Stimulated activated CD4-positive, alpha-beta T cell treated with anti-CD3 and anti-CD28 coated beads, Interleukin-4, amount 100 ng/mL, for 48 hours (primary cell): Measurements from ENCODE around the gene RNF126.
"Not testable (repeated sequence)": the region's sequence is repeated elsewhere in the genome, so short reads cannot be mapped to it uniquely, and the experiment has no call there.

Experiments
- DNase-seq, 2 donors: peaks; one replicate each; pipeline ENCODE4 v3.0.0-alpha.2; 2020; ENCODE audit warnings: low read depth in 2 of 2

Gene RNF126

DNA sequence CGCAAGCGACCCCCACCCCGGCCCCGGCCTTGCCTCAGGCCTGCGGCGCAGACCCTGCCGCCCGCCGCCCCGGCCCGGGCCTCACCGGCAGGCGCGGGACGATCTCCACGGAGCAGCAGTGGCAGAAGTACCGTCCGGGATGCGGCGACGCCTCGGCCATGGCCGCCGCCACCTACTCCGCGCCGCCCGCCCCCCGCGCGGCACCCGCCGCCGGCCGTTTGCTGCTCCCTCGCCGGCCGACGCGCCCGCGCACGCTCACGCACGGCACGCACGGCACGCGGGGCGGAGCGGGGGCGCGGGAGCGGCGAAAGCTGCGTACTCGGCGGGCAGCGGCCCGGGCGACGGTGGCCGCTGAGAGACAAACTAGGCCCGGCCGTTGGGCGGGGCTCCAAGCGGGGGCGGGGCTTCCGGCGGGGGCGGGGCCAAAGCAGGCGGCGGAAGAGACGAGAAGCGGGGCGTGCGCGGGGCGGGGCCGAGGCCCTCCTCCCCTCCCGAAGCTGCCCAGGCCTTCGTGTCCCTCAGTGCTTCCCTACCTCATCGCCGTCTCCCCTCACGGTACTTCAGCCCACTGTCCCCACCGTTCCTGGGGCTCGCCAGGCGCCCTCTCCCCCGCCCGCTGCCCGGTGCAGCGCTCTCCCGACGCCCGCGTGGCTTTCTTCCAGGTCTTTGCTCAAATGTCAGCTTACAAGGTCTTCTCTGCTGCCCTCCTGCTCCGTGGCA lies at the start of gene RNF126:
Gene RNF126 (minus strand): TSS at position 253 of the 720 bp plus-strand sequence. CDS start 93 bp downstream, at position 160.
- DNase-seq, result peak; percentile 92 to 98

DNA sequence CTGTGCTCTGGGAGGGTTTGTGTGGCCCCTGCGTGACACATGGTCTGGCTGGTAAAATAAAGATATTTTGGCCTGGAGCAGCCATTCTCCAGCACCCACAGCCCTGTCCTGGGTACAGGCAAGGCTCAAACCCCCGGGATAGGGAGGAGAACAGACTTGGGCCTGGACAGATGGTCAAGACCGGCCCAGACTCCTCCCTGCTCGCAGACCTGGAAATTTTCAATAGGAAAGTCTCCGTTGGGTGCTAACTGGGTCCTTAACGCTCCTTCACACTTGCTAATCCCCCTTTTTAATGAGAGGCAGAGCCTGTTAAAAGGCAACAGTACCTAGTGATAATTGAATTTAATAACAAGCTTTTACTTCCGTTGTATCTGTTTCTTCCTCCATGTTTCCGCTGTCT lies 48.2 kb upstream of the RNF126 start:
- no peak for DNase-seq

DNA sequence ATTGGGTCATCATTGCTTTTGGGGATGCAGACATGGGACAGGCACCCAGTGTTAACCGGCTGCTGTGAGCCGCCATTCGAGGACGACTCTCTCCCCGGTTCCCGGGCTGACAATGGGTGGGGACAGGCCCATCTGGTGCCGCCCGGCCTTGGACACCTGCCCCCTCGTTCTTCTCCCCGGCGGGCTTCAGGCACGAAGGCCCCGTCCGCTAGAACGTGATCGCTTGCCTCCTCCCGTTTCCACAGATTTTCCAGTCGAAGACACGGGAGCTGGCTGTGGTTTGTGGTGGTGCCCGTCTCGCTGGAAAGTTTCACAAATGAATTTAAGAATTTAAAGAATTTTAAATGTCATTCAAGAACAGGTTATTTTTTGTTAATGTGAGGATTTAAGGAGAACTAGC lies 47.8 kb upstream of the RNF126 start:
- DNase-seq, result no peak

DNA sequence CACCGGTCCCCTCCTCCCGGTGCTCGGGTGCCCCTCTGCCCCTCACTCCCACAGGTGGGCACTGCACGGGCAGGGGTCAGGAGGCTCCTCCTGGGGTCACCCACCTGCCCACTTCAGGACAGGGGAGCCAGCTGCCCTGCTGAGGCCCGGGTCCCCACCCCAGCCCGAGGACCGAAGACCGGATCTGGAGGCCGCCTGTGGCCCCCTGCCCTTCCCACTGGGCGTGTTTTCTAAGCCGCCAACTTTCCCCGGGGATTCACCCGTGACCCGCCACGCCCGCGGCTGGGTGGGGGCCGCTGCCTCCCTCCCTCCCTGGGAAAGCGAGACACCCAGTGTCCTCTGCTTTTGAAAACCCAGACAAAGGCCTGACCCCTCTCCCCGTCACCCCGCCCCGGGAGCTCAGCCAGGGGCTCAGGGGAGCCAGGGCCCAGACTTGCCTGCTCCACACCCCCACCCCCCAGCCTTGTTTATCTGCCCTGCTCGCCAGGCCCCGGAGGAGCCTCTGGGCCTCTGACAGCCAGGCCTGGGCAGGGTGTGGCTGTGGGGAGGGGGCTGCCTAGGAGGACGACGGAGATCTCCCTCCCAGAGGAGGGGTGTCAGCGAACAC lies 47.1 kb upstream of the RNF126 start:
- DNase-seq, result no peak

DNA sequence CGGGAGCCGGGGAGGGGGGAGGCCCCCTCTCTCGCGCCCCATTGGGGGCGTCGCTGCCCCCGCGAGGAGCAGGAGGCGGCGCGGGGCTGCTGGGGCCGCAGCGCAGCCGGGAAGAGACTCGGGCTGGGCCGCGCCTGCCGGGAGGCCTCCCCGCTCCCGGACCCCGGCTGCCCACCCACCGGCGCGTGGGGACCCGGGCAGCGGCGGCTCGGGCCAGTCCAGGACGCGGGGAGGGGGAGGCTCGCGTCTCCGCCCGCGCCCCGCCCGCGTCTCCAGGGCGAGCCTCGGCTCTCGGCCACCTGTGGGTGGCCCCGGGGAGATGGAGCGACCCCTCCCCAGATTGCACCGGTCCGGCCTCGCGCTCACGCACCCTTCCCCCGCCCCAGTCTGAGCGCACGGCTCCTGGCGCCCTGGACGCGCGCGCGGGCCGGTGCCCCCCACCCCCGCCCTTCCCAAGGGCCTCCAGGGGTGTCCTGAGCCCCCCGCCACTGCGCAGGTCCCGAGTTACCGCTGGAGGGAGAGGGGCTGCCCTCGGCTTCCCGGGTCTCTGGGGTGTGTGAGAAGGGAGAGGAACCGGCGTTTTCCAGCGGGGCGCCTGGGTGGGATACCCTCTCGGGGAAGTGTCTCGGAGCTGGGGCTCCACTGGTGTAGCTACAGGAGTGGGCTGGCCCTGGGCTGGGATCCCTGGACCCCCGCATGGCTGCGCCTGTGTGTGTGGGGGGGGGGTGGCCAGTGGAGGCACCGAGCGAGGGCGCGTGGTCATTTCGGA lies 46.4 kb upstream of the RNF126 start:
- no peak for DNase-seq

DNA sequence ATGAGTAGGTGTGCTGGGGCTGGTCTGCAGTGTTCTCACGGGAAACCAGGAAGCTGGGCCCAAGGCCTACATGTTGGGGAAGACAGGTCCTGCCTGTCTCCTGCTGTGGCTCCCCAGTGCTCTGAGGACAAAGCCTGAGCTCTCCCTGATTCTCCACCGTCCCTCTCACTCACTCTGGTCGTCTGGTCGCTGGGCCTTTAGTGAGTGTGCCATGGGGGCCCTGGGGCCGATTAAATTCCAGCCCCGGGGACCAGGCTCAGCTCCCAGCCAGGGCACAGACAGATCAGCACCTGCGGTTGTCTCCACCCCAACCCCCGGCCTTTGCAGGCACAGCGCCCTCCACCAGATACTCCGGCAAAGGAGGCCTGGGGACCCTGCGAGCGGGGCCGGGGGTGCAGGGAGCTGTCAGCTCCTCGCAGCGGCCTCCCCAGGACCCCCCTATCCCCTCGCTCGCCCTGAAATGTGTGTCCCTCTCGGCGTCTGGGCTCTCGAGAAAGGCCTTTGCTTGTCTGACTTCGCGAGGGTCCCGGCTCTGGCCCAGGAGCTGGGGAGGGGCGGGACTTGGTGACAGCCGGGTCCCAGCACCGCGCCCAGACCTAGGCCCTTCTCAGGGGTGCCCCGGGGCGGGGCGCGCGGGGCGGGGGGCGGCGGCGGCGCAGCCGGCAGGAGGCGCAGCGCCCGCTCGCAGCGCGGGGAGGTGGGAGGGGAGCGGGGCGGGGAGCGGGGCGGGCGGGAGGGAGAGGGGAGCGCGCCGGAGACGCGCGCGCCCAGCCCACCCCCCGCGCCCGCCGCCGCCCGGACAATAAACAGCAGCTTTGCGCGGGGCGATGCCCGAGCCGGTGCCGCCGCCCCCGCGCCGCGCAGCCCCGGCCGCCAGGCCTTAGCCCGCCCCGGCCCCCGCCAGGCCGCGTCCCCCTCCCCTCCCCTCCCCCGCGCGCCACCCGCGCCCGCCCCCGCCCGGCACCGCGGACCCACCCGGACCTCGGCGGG lies 45.4 kb upstream of the RNF126 start, which contains the start of gene PALM:
Gene PALM (plus strand): TSS at position 782 of the 990 bp plus-strand sequence. CDS start 212 bp downstream, outside the sequence.
- no peak for DNase-seq

DNA sequence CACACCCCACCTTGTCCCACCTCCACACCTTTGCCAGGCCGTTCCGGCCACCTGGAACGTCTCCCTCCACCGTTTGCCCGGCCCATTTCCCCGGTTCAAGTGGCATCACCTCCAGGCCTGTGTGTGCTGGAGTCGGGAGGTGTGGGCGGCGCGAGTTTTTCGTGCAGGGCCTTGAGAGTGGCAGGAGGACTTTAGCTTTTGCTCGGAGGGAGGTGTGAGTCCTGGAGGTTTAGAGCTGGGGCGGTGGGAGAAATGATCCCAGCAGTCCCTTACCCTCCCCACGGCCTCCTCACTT lies 41.4 kb upstream of the RNF126 start:
- no peak for DNase-seq

DNA sequence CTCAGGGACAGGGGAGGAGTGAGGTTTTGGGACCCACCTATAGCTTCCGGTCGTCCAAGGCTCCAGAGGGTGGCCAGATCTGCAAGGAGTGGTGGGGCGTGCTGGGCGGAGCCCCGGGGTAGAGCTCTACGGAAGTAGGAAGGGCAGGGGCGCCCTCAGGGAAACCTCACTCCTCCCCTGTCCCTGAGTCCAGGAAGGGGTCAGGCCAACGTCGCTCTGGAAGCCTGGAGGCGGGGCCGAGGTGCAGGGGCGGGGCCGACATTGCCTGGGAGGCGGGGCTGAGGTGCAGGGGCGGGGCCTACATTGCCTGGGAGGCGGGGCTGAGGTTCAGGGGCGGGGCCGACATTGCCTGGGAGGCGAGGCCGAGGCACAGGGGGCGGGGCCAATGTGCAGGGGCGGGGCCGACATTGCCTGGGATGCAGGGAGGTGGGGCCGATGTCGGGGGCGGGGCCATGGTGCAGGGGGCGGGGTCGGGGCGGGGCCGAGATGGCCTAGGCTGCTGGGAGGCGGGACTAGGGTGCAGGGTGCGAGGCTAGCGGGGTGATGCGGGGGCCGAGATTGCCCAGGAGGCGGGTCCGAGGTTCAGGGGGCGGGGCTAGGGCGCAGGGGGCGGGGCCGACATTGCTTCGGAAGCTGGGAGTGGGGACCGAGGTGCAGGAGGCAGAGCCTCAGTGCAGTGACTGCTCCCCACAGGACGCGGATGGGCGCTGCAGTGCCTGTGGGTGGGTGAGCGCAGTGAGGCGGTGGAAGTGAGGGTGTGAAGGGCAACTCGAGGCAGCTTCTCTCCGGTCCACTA lies 40.8 kb upstream of the RNF126 start:
- peak; percentile 60 to 90 for DNase-seq

DNA sequence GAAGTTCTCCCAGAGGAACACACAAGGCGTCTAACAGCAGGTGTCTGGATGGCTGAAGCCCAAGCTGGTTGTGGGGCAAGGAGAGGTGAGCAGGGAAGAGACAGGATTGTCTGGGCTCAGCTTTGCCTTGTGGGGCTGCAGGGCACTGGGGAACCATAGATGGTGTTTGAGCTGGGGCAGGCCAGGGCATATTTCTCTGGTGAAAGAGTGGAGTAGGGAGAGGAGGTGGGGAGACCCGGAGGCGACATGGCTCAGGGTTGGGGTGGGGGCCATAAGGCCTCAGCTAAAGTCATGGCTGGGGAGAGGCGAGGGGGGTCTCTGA lies 40.3 kb upstream of the RNF126 start:
- no peak for DNase-seq

DNA sequence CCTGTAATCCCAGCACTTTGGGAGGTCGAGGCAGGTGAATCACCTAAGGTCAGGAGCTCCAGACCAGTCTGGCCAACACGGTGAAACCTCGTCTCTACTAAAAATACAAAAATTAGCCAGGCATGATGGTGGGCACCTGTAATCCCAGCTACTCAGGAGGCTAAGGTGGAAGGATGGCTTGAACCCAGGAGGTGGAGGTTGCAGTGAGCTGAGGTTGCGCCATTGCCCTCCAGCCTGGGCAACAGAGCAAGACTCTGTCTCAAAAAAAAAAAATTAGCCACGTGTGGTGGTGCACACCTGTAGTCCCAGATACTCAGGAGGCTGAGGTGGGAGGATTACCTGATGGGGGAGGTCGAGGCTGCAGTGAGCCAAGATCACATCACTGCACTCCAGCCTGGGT lies 39.8 kb upstream of the RNF126 start:
- DNase-seq, result not testable (repeated sequence)

DNA sequence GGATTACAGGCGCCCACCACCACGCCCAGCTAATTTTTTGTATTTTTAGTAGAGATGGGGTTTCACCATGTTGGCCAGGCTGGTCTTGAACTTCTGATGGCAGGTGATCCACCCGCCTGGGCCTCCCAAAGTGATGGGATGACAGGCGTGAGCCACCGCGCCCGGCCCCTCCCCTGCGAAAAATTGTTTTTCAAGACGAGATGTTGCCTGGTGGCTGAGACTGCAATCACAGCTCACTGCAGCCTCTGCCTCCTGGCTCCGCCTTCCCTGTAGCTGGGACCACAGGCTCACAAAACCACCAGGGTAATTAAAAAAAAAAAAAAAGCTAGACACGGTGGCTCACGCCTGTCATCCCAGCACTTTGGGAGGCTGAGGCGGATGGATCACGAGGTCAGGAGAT lies 36.9 kb upstream of the RNF126 start:
- not testable (repeated sequence) for DNase-seq

DNA sequence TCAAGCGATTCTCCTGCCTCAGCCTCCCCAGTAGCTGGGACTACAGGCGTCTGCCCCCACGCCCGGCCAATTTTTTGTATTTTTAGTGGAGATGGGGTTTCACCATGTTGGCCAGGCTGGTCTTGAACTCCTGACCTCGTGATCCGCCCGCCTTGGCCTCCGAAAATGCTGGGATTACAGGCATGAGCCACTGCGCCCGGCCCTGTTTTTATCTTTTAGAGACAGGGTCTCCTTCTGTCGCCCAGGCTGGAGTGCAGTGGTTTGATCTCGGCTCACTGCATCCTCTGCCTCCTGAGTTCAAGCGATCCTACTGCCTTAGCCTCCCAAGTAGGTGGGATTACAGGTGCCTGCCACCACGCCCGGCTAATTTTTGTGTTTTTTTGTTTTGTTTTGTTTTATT lies 35.5 kb upstream of the RNF126 start:
- not testable (repeated sequence) for DNase-seq

DNA sequence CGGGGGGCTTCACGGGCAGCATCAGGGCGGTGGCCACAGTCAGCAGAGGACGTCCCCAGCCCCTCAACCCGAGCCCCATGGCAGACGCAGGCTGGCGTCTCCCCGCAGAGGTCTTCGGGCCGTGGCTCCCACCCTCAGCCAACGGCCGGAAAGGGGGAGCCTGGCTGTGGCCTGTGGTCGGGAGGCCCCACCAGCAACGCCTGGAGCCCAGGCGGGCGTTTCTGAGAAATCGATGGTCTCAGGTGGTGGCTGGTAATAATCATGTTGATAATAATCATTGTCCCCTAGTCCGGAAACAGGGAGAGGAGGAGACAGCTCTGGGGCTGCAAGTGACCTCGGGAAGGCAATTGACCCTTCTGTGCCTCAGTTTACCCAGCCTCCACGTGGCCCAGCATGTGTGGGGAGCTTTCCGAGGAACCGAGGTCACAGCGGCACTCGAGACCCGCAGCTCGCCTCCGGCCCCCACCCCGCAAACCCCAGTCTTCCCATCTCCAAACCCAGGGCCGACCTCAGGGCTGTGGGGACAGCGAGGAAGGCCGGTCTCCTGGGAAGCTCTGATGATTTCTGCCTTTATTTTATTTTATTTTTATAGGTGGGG lies 32.4 kb upstream of the RNF126 start, which contains the start of gene PRSS57:
Gene PRSS57 (minus strand): TSS at position 101 of the 598 bp plus-strand sequence. CDS start 22 bp downstream, at position 79.
- no peak for DNase-seq

DNA sequence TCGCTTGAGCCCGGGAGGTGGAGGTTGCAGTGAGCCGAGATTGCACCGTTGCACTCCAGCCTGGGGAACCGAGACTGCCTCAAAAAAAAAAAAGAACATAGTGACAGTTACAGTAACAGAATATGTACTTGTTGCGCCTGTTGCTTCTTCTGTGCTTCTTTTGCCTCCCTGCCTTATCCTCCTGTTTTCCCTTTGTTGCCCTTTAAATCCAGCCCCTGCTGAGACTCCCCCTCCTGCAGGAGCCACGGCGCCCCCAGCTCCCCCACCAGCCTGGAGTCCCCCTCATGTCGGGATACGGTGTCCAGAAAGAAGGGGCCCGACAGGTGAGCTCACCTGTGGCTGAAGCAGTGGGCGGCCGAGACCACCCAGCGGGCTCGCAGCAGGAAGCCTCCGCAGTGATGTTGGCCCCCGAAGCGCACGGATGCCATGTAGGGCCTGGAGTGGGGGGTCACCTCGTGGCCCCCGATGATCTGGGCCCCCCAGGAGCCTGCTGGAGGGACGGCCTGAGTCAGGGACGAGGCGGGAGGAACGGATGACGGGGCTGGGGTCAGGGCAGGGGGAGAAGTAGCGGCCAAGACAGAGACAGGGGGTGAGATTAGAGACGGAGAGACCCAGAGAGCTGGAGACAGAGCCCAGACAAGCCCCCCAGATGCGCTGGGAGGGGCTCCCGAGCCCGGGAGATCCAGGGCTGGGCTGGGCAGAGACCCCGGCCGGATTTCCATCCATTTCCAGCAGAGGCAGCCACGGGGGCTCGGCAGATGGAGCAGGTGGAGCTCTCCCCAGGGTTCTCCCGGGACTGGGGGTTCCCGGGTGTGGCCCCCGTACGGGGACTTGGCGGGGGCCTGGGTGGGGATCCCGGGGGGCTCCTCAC lies 31.7 kb upstream of the RNF126 start:
- DNase-seq, result no peak

DNA sequence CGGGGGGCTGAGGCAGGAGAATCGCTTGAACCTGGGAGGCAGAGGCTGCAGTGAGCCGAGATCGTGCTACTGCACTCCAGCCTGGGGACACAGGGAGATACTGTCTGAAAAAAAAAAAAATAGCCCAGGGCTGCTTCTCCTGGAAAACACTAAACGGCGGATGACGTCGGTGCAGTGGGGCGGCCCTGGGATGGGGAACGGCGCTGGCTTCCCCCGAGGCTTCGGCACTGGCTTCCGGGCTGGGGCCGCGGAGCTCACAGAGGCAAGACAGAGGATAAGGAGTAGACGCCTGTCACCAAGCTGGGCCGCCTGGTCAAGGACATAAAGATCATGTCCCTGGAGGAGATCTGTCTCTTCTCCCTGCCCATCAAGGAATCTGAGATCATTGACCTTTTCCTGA lies 27.2 kb upstream of the RNF126 start:
- no peak for DNase-seq

DNA sequence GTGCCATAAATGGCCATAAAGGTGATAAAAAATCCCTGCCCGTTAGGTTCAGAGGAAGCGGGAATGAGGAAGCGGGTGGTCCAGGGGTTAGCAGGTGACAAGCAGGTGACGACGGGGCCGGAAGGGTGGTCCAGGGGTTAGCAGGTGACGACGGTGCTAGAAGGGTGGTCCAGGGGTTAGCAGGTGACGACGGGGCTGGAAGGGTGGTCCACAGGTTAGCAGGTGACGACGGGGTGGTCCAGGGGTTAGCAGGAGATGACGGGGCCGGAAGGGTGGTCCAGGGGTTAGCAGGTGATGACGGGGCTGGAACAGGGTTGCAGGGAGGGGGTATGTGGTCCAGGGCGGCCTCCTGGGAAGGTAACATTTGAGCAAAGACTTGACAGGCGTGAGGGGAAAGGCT lies 26.0 kb upstream of the RNF126 start:
- DNase-seq, result no peak

DNA sequence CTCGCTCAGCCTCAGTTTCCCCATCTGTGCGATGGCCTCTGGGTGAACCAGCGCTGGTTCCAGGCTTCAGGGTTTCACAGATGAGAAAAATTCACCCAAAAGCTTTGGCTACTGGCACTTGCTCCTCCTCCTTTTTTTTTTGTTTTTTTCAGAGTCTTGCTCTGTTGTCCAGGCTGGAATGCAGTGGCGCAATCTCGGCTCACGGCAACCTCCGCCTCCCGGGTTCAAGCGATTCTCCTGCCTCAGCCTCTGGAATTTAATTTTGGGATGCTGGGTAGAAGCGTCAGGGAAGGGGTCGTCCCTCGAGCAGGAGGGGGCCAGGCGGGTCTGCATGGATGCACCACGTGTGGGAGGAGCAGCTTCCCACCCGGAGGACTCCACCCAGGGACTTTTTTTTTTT lies 25.2 kb upstream of the RNF126 start:
- no peak for DNase-seq

DNA sequence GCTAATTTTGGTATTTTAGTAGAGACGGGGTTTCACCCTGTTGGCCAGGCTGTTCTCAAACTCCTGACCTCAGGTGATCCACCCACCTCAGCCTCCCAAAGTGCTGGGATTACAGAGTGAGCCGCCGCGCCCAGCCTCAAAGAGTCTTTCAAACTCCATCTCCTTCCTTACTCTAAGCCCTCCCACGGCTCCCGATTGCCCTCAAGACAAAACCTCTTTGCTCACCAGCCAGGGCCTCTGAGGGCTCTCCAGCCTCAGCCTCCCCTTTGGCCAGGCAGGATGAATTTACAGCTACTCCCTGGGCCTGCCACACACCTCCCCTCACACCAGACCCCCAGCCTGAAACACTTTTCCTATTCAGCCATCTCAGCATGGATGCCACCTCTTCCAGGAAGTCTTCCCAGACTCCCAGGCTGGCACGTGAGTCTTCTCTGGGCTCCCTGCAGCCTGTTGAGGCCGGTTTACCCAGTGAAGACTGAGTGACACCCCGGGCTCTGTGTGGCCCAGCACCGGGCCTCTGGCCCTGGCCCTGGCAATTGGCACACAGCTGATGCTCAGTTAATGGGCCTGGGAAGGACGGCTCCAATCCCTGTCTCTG lies 24.7 kb upstream of the RNF126 start:
- DNase-seq, result no peak
